ENCODE data around the gene GPBP1.
"Not testable (repeated sequence)": the region's sequence is repeated elsewhere in the genome, so short reads cannot be mapped to it uniquely, and the experiment has no call there.

GPBP1 gene

DNA sequence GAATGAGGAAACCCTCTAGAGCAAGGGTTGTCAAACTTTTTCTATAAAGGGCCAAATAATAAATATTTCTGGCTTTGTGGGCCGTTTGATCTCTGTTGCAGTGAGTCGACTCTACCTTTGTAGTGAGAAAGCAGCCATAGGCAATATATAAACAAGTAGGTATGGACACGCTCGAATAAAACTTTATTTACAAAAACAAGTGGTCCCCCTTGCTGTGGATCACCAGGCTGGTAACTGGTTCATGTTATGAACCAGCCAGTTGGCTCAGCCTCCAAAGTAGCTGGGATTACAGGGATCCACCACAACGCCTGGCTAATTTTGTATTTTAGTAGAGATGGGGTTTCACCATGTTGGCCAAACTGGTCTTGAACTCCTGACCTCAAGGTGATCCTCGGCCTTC is 118.5 kb downstream of the GPBP1 start:
- no peak for DNase-seq

DNA sequence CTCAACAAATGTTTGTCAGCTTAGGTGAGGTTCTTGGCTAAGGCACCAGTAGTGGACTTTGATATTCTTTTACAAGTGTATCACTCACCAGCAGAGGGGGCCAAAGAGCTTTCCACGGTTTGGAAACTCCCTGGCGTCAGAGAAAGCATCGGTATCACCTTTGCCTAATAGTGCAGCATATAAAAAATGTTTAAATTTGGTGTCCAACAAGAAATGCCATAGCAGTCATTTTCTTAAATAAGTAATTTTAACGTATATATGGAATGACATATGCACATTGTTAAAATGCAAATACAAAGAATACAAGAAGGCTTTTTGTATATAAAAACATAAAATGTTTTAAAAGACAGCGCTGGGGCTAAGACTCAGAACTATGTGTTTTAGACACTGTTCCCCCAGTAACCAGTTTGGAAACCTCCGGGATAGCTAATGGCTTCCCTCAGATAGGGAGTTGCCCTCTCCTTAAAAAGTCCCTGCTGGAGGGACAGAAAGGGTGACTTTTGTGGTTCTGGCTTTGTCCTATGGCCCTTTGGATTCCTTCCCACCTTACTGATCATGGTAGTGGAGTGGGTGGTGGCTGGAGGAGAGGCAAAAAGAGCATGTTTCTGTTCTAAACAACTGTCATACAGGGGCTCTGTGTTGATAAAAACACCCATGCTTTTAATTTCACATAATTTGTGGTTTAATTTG is 124.6 kb downstream of the GPBP1 start:
- peak; percentile 34 for DNase-seq

DNA sequence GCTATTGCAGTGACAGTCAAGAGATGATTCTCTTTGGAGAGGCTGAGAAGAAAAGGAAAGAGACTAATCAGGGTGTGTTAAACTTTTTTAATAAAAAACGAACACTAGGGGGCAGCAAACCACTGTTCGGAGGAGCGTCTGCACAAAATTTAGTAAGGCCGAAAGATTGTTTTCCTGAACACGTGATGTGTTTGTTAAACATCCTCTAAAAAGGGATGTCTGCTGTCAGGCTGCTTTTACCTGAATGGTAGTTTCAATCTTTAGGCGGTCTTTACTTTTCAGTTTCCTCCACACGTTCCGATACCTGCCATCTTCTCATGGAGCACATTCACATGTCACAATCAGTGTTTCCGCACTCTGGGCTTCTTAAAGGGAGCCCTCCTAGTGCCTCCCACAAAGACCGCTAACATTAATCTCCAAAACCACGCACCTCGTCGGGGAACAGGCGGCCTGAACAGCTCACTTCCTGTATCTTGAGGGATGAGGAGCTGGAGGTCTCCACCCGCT is 125.2 kb downstream of the GPBP1 start:
- DNase-seq, result peak; percentile 28

- no peak for DNase-seq
Measured at GRCh38 chr5:57299986-57300385, 126.1 kb downstream of the GPBP1 start.

DNA sequence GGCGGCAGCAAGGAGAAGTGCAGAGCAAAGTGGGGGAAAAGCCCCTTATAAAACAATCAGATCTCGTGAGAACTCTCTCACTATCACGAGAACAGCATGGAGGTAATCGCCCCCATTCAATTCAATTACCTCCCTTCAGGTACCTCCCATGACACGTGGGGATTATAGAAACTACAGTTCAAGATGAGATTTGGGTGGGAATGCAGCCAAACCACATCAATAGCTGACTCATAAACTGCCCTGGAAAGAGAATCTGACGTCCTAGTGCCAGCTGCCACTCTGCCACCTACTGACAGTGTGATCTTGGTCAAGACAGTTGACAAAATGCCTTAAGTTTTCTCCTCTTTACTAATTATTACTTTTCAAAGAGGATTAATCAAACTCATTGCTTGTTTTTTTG is 128.3 kb downstream of the GPBP1 start:
- DNase-seq, result no peak

GRCh38 chr5:57302643-57303042 is 128.8 kb downstream of the GPBP1 start:
- DNase-seq, result no peak

GRCh38 chr5:57303985-57304384 is 130.1 kb downstream of the GPBP1 start:
- DNase-seq, result no peak

GRCh38 chr5:57304931-57305330 is 131.1 kb downstream of the GPBP1 start:
- DNase-seq, result no peak

- DNase-seq, result no peak
Measured at GRCh38 chr5:57306359-57306758, 132.5 kb downstream of the GPBP1 start.

DNA sequence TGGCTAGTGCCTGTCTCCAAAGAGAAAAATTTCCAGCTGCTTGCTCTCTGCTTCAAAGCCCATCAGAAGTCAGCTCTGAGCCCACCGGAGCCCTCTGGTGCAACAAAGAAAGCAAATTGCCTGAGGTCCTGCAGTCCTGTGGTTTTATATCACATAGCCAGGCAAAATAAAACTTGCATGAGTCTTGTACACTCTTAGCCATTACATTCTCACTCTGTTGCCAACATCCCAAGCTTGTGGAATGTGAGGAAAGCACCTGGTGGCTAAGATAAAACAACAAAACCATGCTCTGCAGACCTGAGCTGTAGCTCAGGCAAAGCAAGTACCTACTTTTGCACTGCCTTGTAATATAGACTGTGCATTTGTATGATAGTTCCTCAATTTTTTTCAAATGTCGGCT is 133.7 kb downstream of the GPBP1 start:
- no peak for DNase-seq

DNA sequence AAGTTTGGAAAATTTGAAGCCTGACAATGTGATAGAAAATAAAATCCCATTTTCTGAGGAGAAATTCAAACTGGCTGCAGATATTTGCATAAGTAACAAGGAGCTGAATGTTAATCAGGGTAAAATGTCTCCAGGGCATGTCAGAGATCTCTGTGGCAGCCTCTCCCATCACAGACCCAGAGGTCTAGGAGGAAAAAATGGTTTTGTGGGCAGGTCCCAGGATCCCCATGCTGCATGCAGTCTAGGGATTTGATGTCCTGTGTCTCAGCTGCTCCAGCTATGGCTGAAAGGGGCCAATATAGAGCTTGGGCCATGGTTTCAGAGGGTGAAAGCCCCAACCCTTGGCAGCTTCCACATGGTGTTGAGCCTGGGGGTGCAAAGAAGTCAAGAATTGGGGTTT is 135.2 kb downstream of the GPBP1 start:
- DNase-seq, result not testable (repeated sequence)

DNA sequence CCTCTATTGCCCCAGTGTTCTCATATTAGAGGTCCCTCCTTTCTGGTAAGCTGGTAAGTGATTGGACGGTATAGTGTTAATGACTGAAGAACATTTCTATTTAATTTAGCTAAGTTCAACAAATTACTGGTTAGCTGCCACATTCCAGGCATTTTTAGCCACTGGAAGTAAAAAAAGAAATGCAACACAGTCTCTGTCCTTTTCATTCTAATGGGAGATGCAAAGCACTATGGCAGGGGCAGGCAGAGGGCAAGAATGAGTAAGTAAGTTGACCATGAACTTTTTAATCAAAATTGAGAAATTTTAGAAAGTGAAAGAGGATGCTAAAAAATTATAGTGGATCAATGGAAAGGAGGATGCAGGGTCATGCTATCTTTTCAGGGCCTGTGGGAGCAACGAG is 137.4 kb downstream of the GPBP1 start:
- DNase-seq, result no peak

GRCh38 chr5:57311921-57312735 is 138.3 kb downstream of the GPBP1 start:
- no peak for DNase-seq

- DNase-seq, result no peak
Measured at GRCh38 chr5:57313716-57314115, 139.9 kb downstream of the GPBP1 start.

Data from NCI-H1694 (cell line).